A549 (cell line): ENCODE results near the gene RPL7L1.

Source experiments
- CEBPB ChIP-seq, 2 experiments: fragments of >200 bp in 1 of 2; sonication (Bioruptor Twin) in 1 of 2; formaldehyde crosslinking in 1 of 2; IDR thresholded peaks; 2 replicates each; pipeline ENCODE4 v1.6.1; 2012 to 2016
- EHMT2 ChIP-seq: fragments of 200-600 bp; sonication (generic); IDR thresholded peaks from 2 replicates; pipeline ENCODE4 v1.6.1; 2016; ENCODE audit warnings: antibody characterized with exemption, low read depth, mild to moderate bottlenecking, moderate library complexity
- ELK1 ChIP-seq: fragments of 150-350 bp; IDR thresholded peaks from 2 replicates; pipeline ENCODE4 v1.6.1; 2014; ENCODE audit warnings: low read depth, mild to moderate bottlenecking, low read length
- EP300 ChIP-seq, 2 experiments: fragments of >200 bp; sonication (Bioruptor Twin); formaldehyde crosslinking; IDR thresholded peaks; 2 replicates in 1 of 2; 3 replicates in 1 of 2; pipeline ENCODE4 v1.6.1; 2016 to 2017
- ESRRA ChIP-seq: fragments of 150-350 bp; IDR thresholded peaks from 2 replicates; pipeline ENCODE4 v1.6.1; 2014; ENCODE audit warnings: mild to moderate bottlenecking, low read length, borderline replicate concordance
- HDAC2 ChIP-seq: fragments of 200-600 bp; sonication (generic); IDR thresholded peaks from 2 replicates; pipeline ENCODE4 v1.6.1; 2016
- REST ChIP-seq: fragments of 200-600 bp; sonication (generic); IDR thresholded peaks from 2 replicates; pipeline ENCODE4 v1.6.1; 2016; ENCODE audit warnings: antibody characterized with exemption, mild to moderate bottlenecking, moderate library complexity
- SMC3 ChIP-seq: fragments of >200 bp; sonication (Bioruptor Twin); formaldehyde crosslinking; IDR thresholded peaks from 3 replicates; pipeline ENCODE4 v1.6.1; 2018; ENCODE audit warnings: inconsistent platforms
- TF ChIP-seq, protein P1 (sequence below): fragments of >200 bp; sonication (Bioruptor Twin); formaldehyde crosslinking; IDR thresholded peaks from 3 replicates; pipeline ENCODE4 v1.5.1; 2016
- TF ChIP-seq, protein P2 (sequence below): fragments of 450-650 bp; IDR thresholded peaks from 2 replicates; pipeline ENCODE4 v1.6.1; 2014; ENCODE audit warnings: antibody characterized with exemption

GRCh38 chr6:42923666-42924065 is 44.2 kb downstream of the RPL7L1 start:
- TF ChIP-seq CEBPB (IDR thresholded peaks at IDR 0.05): no peak
- TF ChIP-seq EHMT2: no peak
- TF ChIP-seq SMC3: no peak
- TF ChIP-seq, protein P1, sequence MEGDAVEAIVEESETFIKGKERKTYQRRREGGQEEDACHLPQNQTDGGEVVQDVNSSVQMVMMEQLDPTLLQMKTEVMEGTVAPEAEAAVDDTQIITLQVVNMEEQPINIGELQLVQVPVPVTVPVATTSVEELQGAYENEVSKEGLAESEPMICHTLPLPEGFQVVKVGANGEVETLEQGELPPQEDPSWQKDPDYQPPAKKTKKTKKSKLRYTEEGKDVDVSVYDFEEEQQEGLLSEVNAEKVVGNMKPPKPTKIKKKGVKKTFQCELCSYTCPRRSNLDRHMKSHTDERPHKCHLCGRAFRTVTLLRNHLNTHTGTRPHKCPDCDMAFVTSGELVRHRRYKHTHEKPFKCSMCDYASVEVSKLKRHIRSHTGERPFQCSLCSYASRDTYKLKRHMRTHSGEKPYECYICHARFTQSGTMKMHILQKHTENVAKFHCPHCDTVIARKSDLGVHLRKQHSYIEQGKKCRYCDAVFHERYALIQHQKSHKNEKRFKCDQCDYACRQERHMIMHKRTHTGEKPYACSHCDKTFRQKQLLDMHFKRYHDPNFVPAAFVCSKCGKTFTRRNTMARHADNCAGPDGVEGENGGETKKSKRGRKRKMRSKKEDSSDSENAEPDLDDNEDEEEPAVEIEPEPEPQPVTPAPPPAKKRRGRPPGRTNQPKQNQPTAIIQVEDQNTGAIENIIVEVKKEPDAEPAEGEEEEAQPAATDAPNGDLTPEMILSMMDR: no peak
- no peak for TF ChIP-seq REST
- TF ChIP-seq, protein P2, sequence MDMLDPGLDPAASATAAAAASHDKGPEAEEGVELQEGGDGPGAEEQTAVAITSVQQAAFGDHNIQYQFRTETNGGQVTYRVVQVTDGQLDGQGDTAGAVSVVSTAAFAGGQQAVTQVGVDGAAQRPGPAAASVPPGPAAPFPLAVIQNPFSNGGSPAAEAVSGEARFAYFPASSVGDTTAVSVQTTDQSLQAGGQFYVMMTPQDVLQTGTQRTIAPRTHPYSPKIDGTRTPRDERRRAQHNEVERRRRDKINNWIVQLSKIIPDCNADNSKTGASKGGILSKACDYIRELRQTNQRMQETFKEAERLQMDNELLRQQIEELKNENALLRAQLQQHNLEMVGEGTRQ: no peak
- no peak for TF ChIP-seq ELK1
- no peak for TF ChIP-seq ESRRA
- no peak for TF ChIP-seq HDAC2
- no peak for TF ChIP-seq EP300 (IDR thresholded peaks at IDR 0.05)
